ENCODE measurements around the gene ZNF487. TPM values are rescaled to one million over a fixed set of nuclear protein-coding genes. Genes with fewer than 3 reads are reported as not detected.

The ZNF487 gene
- 2.5 and 4.5 TPM in 2 replicates for total RNA-seq

GRCh38 chr10:43436291-43437140 is at the start of gene ZNF487:
ZNF487 (plus strand) TSS chr10:43437111; CDS start chr10:43475814, 38,703 bp downstream.

GRCh38 chr10:43408710-43409384 is 28.1 kb upstream of the ZNF487 start, which contains the start of gene HNRNPF:
HNRNPF (minus strand) TSS chr10:43409186; CDS start chr10:43387884, 21,302 bp downstream.

Other genes with a start within 250 kb of the ZNF487 start
- gene RASGEF1A, start 170.0 kb upstream of the ZNF487 start, total RNA-seq, result 0.77 and 2.0 TPM in 2 replicates
- gene FXYD4, start 65.5 kb upstream of the ZNF487 start, total RNA-seq, result not detected in 2 replicates
- gene HNRNPF, start 27.9 kb upstream of the ZNF487 start, total RNA-seq, result 167 and 334 TPM in 2 replicates
- 7.0 and 12.1 TPM in 2 replicates for gene ZNF239, start 137.5 kb downstream of the ZNF487 start, total RNA-seq
- gene ZNF485, start 169.3 kb downstream of the ZNF487 start, total RNA-seq, result 3.6 and 4.8 TPM in 2 replicates
- gene ZNF32, start 211.8 kb downstream of the ZNF487 start, total RNA-seq, result 27.3 and 29.9 TPM in 2 replicates